Caco-2 (cell line): ENCODE data around the gene KCTD17. TPM values are rescaled to one million over a fixed set of nuclear protein-coding genes. Genes with fewer than 3 reads are reported as not detected.

Experiments
- BruUV-seq: library from RNA; stranded (reverse); fragments of 400-500 nt; replicated peaks from 2 replicates; lab custom pipeline; 2021; lab: Mats Ljungman, UMichigan
- CTCF ChIA-PET: fragments of 300-600 bp; sonication (Branson Sonifier 250); formaldehyde crosslinking; loops from one replicate; lab custom pipeline; 2022; ENCODE audit warnings: antibody characterized with exemption; lab: Charles Lee
- POLR2A ChIA-PET: fragments of 300-600 bp; sonication (Branson Sonifier 250); formaldehyde crosslinking; loops from one replicate; lab custom pipeline; 2022; ENCODE audit warnings: antibody characterized with exemption; lab: Charles Lee
- DNase-seq, 2 experiments: peaks; one replicate each; pipeline versions ENCODE4 v3.0.0 to v3.0.0-alpha.2; 2020 to 2022
- H3K27me3 ChIP-seq: replicated peaks from 2 replicates; pipeline ENCODE4 v1.6.0; 2011; ENCODE audit warnings: low read length; ENCODE audit not compliant: control insufficient read depth, insufficient read depth
- H3K36me3 ChIP-seq: 2 replicates; pipeline ENCODE4 v1.5.1; 2011; ENCODE audit warnings: low read length; ENCODE audit not compliant: control insufficient read depth, insufficient read depth
- H3K4me1 ChIP-seq: fragments of 250-450 bp; sonication (Bioruptor Pico); 2 replicates; pipeline ENCODE4 v1.5.1; 2020; ENCODE audit warnings: mild to moderate bottlenecking
- H3K4me3 ChIP-seq: 2 replicates; pipeline ENCODE4 v1.5.1; 2011; ENCODE audit warnings: low read depth, mild to moderate bottlenecking, control low read depth, low read length
- H3K9me3 ChIP-seq: fragments of 250-450 bp; sonication (Bioruptor Pico); 2 replicates; pipeline ENCODE4 v1.5.1; 2020; ENCODE audit warnings: mild to moderate bottlenecking, moderate library complexity
- H3K27ac Mint-ChIP-seq: one replicate; pipeline ENCODE4 v1.8.0; 2022; ENCODE audit warnings: mixed read lengths; ENCODE audit not compliant: unreplicated experiment
- H3K27me3 Mint-ChIP-seq: one replicate; pipeline ENCODE4 v1.8.0; 2022; ENCODE audit warnings: mixed read lengths; ENCODE audit not compliant: insufficient read depth, unreplicated experiment
- H3K36me3 Mint-ChIP-seq: one replicate; pipeline ENCODE4 v1.8.0; 2022; ENCODE audit warnings: mild to moderate bottlenecking, mixed read lengths; ENCODE audit not compliant: insufficient read depth, unreplicated experiment
- H3K4me1 Mint-ChIP-seq: one replicate; pipeline ENCODE4 v1.8.0; 2022; ENCODE audit warnings: low read depth, mixed read lengths; ENCODE audit not compliant: unreplicated experiment
- H3K4me3 Mint-ChIP-seq: one replicate; pipeline ENCODE4 v1.8.0; 2022; ENCODE audit warnings: mild to moderate bottlenecking, moderate library complexity, mixed read lengths; ENCODE audit not compliant: unreplicated experiment
- H3K9me3 Mint-ChIP-seq: one replicate; pipeline ENCODE4 v1.8.0; 2022; ENCODE audit warnings: mixed read lengths; ENCODE audit not compliant: unreplicated experiment
- CTCF ChIP-seq, 2 experiments: fragments of 200-600 bp in 1 of 2; IDR thresholded peaks; 1 replicate in 1 of 2; 2 replicates in 1 of 2; pipeline versions ENCODE4 v1.5.1 to v1.8.0; 2011 to 2022; ENCODE audit warnings: antibody characterized with exemption in 1 of 2, control low read depth in 1 of 2, inconsistent platforms in 1 of 2, low read depth in 1 of 2, low read length in 1 of 2, mild to moderate bottlenecking in 1 of 2, moderate library complexity in 1 of 2; ENCODE audit not compliant: insufficient read depth in 1 of 2, severe bottlenecking in 1 of 2, unreplicated experiment in 1 of 2
- intact Hi-C: fragments of 100-400 bp; cut with micrococcal nuclease; formaldehyde crosslinking; loops from one replicate; pipeline ENCODE4 v1.10.0; 2022; ENCODE audit not compliant: unreplicated experiment
- total RNA-seq: library from RNA; stranded (reverse); gene quantifications from 2 replicates; pipeline ENCODE4 v1.2.3, GENCODE V29; 2022

The KCTD17 gene
- total RNA-seq, 1 experiment from 2014 or later, result 19.8 TPM

- Mint-ChIP-seq H3K36me3 (no peaks in the 10 kb centered on the region), H3K4me1 (no peaks in the 10 kb centered on the region), H3K9me3 (no peaks in the 10 kb centered on the region), H3K27me3 (peaks cover 15% of the 10 kb centered on the region), H3K4me3 (no peak overlapping the region), H3K27ac (no peak overlapping the region)
- DNase-seq, result no peak
- Histone ChIP-seq H3K4me3 (no peak overlapping the region), H3K9me3 (no peaks in the 10 kb centered on the region), H3K27me3 (no peaks in the 10 kb centered on the region), H3K36me3 (no peaks in the 10 kb centered on the region), H3K4me1 (no peaks in the 10 kb centered on the region)
- intact Hi-C loops, result no loop called here
- CTCF ChIA-PET, result no interaction called here
- no TSS peak for BruUV-seq
- POLR2A ChIA-PET, result no interaction called here
- no peak for TF ChIP-seq CTCF (IDR thresholded peaks at IDR 0.05; ENCODE audit: insufficient read depth in 1 of 2, low read depth in 1 of 2, low read length in 1 of 2, severe bottlenecking in 1 of 2, unreplicated experiment in 1 of 2)
Observed at GRCh38 chr22:37083914-37084313, 32.4 kb downstream of the KCTD17 start.

- Histone ChIP-seq H3K9me3 (no peaks in the 10 kb centered on the region), H3K36me3 (no peaks in the 10 kb centered on the region), H3K27me3 (no peaks in the 10 kb centered on the region), H3K4me1 (no peaks in the 10 kb centered on the region), H3K4me3 (no peak overlapping the region)
- BruUV-seq, result no TSS peak
- H3K27me3 Mint-ChIP-seq, result peaks cover 11% of the 10 kb centered on the region
- no peak overlapping the region for H3K27ac Mint-ChIP-seq
- intact Hi-C loops, result no loop called here
- ChIA-PET POLR2A (no interaction called here), CTCF (no interaction called here)
- no peak for TF ChIP-seq CTCF (IDR thresholded peaks at IDR 0.05; ENCODE audit: insufficient read depth in 1 of 2, low read depth in 1 of 2, low read length in 1 of 2, severe bottlenecking in 1 of 2, unreplicated experiment in 1 of 2)
- no peaks in the 10 kb centered on the region for H3K4me1 Mint-ChIP-seq
- no peak overlapping the region for H3K4me3 Mint-ChIP-seq
- no peaks in the 10 kb centered on the region for H3K36me3 Mint-ChIP-seq
- DNase-seq, result no peak
- no peaks in the 10 kb centered on the region for H3K9me3 Mint-ChIP-seq
Observed at GRCh38 chr22:37084385-37084784, 32.8 kb downstream of the KCTD17 start.

DNA sequence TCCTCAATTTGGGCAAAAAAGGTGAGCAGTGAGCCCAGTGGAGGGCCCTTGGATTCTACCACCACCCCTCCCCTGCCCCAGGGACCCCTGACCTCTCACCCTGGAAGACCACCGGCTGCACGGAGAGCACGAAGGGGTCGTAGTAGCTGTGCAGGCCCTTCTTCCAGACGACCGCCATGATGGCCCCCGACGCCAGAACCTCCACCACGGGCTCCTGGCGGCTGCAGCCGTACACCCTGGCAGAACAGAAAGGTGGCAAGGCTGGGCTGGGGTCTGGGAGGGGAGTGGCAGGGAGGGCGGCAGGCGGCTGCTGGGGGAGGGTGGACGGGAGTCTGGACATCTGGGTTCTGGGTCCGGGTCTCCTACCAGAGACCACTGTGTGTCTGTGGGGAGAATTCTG is 34.6 kb downstream of the KCTD17 start:
- CTCF ChIA-PET, result no interaction called here
- H3K36me3 ChIP-seq, result no peaks in the 10 kb centered on the region
- H3K9me3 ChIP-seq, result no peaks in the 10 kb centered on the region
- no peak overlapping the region for H3K4me3 ChIP-seq
- Mint-ChIP-seq H3K27me3 (peaks cover 9% of the 10 kb centered on the region), H3K36me3 (no peaks in the 10 kb centered on the region), H3K4me1 (no peaks in the 10 kb centered on the region), H3K9me3 (no peaks in the 10 kb centered on the region), H3K4me3 (no peak overlapping the region), H3K27ac (no peak overlapping the region)
- no peak for DNase-seq
- TF ChIP-seq CTCF (IDR thresholded peaks at IDR 0.05; ENCODE audit: insufficient read depth in 1 of 2, low read depth in 1 of 2, low read length in 1 of 2, severe bottlenecking in 1 of 2, unreplicated experiment in 1 of 2), result no peak
- POLR2A ChIA-PET, result interaction anchor here (0.6 kb wide), 1 partner anchor 106 kb away, joined by 3 read pairs; no protein-coding TSS in a partner anchor
- H3K27me3 ChIP-seq, result no peaks in the 10 kb centered on the region
- no peaks in the 10 kb centered on the region for H3K4me1 ChIP-seq
- BruUV-seq, result no TSS peak
- intact Hi-C loops, result no loop called here
